Ovary (tissue), 9 donors: Measurements from ENCODE around the gene CLEC16A. TPM values are rescaled to one million over a fixed set of nuclear protein-coding genes. Genes with fewer than 3 reads are reported as not detected.
"Not testable (repeated sequence)": the region's sequence is repeated elsewhere in the genome, so short reads cannot be mapped to it uniquely, and the experiment has no call there.

ENCODE experiments used
- DNase-seq, 5 donors: peaks; one replicate each; pipeline ENCODE4 v3.0.0-alpha.2; 2019 to 2020
- H3K27ac ChIP-seq, 2 donors: fragments of 200-600 bp; one replicate each; pipeline versions ENCODE4 v1.5.1 to v1.8.0; 2019 to 2022
- H3K27me3 ChIP-seq: fragments of 200-600 bp; one replicate; pipeline ENCODE4 v1.8.0; 2022
- H3K36me3 ChIP-seq: fragments of 200-600 bp; sonication (generic); one replicate; pipeline ENCODE4 v1.5.1; 2019
- H3K4me1 ChIP-seq: one replicate; pipeline ENCODE4 v1.8.1; 2013; ENCODE audit warnings: mild to moderate bottlenecking, moderate library complexity; ENCODE audit not compliant: insufficient read depth
- H3K4me3 ChIP-seq: fragments of 200-600 bp; sonication (generic); one replicate; pipeline ENCODE4 v1.5.1; 2017
- H3K9me3 ChIP-seq, 2 donors: fragments of 200-600 bp in 1 of 2; sonication (generic) in 1 of 2; one replicate each; pipeline versions ENCODE4 v1.5.1 to v1.8.1; 2013 to 2019; ENCODE audit warnings: mild to moderate bottlenecking in 1 of 2, moderate library complexity in 1 of 2
- CTCF ChIP-seq, 3 donors: fragments of 450-650 bp in 2 of 3; fragments of 200-600 bp in 1 of 3; IDR thresholded peaks; one replicate each; pipeline versions ENCODE4 v1.5.1 to v1.8.0; 2016 to 2022; ENCODE audit warnings: antibody characterized with exemption in 3 of 3, mild to moderate bottlenecking in 1 of 3
- EP300 ChIP-seq: sonication (generic); formaldehyde crosslinking; IDR thresholded peaks from one replicate; pipeline ENCODE4 v1.6.1; 2017; ENCODE audit warnings: antibody characterized with exemption
- POLR2A ChIP-seq: fragments of 450-650 bp; IDR thresholded peaks from one replicate; pipeline ENCODE4 v1.6.1; 2017; ENCODE audit warnings: antibody characterized with exemption, mild to moderate bottlenecking, moderate library complexity
- WGBS, 3 donors: extraction: QIAGEN DNeasy Blood & Tissue Kit in 1 of 3; methylation state at CpG; one replicate each; pipeline versions ENCODE4 v1.1.5 to v1.1.7; 2013 to 2017; 5-methylcytosine and 5-hydroxymethylcytosine counted together
- intact Hi-C, 4 donors: fragments of 100-400 bp; cut with DNase I; formaldehyde crosslinking; loops; one replicate each; pipeline versions ENCODE4 v1.11.0 to v1.15.1; 2022 to 2023
- polyA plus RNA-seq, 2 donors: library from polyadenylated mRNA; stranded (reverse); fragments of 200-250 nt in 1 of 2; fragments of 350-450 nt in 1 of 2; fragmentation: Illumina TruSeq in 1 of 2; extraction: RNeasy Lipid Tissue Mini Kit (QIAGEN cat#74804) in 1 of 2; gene quantifications; one replicate each; pipeline ENCODE4 v1.2.3, GENCODE V29; 2013 to 2014
- total RNA-seq, 7 donors: library from RNA; depleted of rRNA in 2 of 7; stranded (reverse); fragments of >200 nt in 2 of 7; fragmentation: NEBNext Ultra II Directional in 3 of 7; extraction: Animal tissue kit (Norgen Biotek cat#: 25700) in 3 of 7; gene quantifications; one replicate each; pipeline versions ENCODE4 v1.1.0 to v1.2.4, GENCODE V29; 2016 to 2023
- donor health status: DM: no; HTN: no; CAD: no; lungs with moderate emphysema.
- donor health status: DM: no; HTN: no; CAD: no.
- donor health status: Bipolar disorder and iron deficiency.
- donor health status: DM: yes; HTN: yes; CAD: no.
- donor health status: DM: no; HTN: no; CAD: no.
- donor health status: DM: yes; HTN: yes; CAD: no.

The CLEC16A gene
- total and polyA plus RNA-seq, 9 donors, result 6.4 to 28.1 (median 16.5) TPM

GRCh38 chr16:11101283-11101682 lies 156.9 kb downstream of the CLEC16A start:
- Histone ChIP-seq H3K4me3 (no peak overlapping the region), H3K4me1 (peaks cover 23% of the 10 kb centered on the region), H3K27ac (peak overlapping the region in 1 of 2 donors; percentile 36), H3K27me3 (no peaks in the 10 kb centered on the region), H3K9me3 (no peaks in the 10 kb centered on the region), H3K36me3 (no peaks in the 10 kb centered on the region)
- DNase-seq, result peak in 1 of 5 donors; percentile 26
- 92 to 95% (median 94%) methylated on average over 6 of the region's 6 CpGs for WGBS, 3 donors
- no peak for TF ChIP-seq EP300
- TF ChIP-seq CTCF (IDR thresholded peaks at IDR 0.05), result no peak
- no peak for TF ChIP-seq POLR2A
- intact Hi-C loops, result no loop called here

- TF ChIP-seq POLR2A, result no peak
- no peak for TF ChIP-seq CTCF (IDR thresholded peaks at IDR 0.05)
- no peak for TF ChIP-seq EP300
- Histone ChIP-seq H3K27ac (no peak overlapping the region), H3K36me3 (no peaks in the 10 kb centered on the region), H3K4me3 (no peak overlapping the region), H3K27me3 (no peaks in the 10 kb centered on the region), H3K4me1 (peaks cover 23% of the 10 kb centered on the region), H3K9me3 (no peaks in the 10 kb centered on the region)
- WGBS, 3 donors, result 48 to 62% (median 61%) methylated on average over 9 of the region's 9 CpGs
- intact Hi-C loops, result no loop called here
- no peak for DNase-seq
These were observed 157.5 kb downstream of the CLEC16A start for GRCh38 chr16:11101695-11102522.

GRCh38 chr16:11102523-11102898 lies 158.1 kb downstream of the CLEC16A start:
- no peak for DNase-seq
- H3K27ac ChIP-seq, result no peak overlapping the region
- no peaks in the 10 kb centered on the region for H3K36me3 ChIP-seq
- no peak overlapping the region for H3K4me3 ChIP-seq
- WGBS, 3 donors, result 68 to 76% (median 73%) methylated on average over 3 of the region's 3 CpGs
- TF ChIP-seq EP300 (no peak), POLR2A (no peak), CTCF (IDR thresholded peaks at IDR 0.05) (no peak)
- H3K4me1 ChIP-seq, result peaks cover 23% of the 10 kb centered on the region
- H3K27me3 ChIP-seq, result no peaks in the 10 kb centered on the region
- intact Hi-C loops, result no loop called here
- H3K9me3 ChIP-seq, result no peaks in the 10 kb centered on the region

GRCh38 chr16:11103301-11103700 lies 158.9 kb downstream of the CLEC16A start:
- DNase-seq, H3K27ac ChIP-seq, H3K9me3 ChIP-seq, H3K4me3 ChIP-seq, H3K36me3 ChIP-seq, intact Hi-C loops, H3K27me3 ChIP-seq: not testable (repeated sequence)
- peaks cover 23% of the 10 kb centered on the region for H3K4me1 ChIP-seq
- 96 to 99% (median 96%) methylated on average over 5 of the region's 5 CpGs for WGBS, 3 donors
